ENCODE measurements around the gene DEPDC4.

Gene DEPDC4

DNA sequence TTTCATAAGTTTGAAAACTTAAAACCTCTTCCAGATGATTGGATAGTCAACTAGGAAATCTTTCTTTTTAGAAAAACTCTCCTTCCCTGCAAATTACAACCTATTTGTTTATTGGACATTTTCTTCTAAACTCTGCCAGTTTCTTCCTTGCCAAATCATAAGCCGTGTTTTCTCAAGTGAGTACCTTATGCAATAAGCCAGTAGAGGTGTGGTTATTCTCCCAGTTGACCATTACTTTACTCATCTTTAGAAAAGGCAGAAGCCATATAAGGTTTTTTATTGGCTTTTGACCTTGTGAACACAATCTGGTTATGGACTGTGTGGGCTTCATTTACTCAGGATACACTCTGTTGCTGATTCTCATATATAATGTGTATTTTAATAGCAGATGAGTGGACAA, 51.7 kb downstream of the DEPDC4 start:
- in situ Hi-C loops (cut with MboI; ENCODE audit: low sequenced_read_pairs), result no loop called here

- in situ Hi-C loops (cut with MboI; ENCODE audit: low sequenced_read_pairs), result no loop called here
Measured at GRCh38 chr12:100214518-100214917, 52.4 kb downstream of the DEPDC4 start.

- in situ Hi-C loops (cut with MboI; ENCODE audit: low sequenced_read_pairs), result no loop called here
Measured at GRCh38 chr12:100213016-100213891, 53.6 kb downstream of the DEPDC4 start.

DNA sequence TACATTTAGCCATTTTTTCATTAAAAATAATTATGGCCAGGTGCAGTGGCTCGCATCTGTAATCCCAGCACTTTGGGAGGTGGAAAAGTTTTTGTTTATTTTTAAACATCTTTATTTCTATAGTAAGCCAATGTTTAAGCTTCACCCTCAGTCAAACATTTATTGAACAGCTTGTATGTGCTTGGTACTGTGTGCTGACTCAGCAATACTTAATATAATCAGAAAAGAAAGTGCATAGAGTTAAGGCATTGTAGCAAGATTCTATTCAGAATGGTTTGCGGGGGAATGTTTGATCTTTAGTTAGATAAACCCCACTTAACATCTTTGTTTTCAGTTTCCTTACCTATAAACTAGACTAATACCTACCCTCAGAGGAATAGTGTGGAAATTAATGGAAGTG, 55.2 kb downstream of the DEPDC4 start:
- in situ Hi-C loops (cut with MboI; ENCODE audit: low sequenced_read_pairs), result no loop called here

- in situ Hi-C loops (cut with MboI; ENCODE audit: low sequenced_read_pairs), result no loop called here
Measured at GRCh38 chr12:100208834-100209233, 58.0 kb downstream of the DEPDC4 start.

DNA sequence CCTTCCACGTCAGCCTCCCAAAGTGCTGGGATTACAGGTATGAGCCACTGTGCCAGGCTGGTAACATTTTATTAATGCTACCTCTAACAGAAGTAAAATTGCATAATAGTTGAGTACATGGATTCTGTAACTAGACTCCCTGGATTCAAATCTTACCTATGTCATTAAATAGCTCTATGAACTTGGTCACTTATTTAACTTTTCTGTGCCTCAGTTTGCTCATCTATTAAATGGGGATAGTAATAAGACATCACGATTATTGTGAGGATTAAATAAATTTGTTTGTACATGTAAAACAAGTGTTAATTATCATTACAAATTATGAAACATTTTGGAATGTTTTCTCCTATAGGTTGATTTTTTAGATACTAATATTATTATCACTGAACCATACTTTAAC, 59.6 kb downstream of the DEPDC4 start:
- in situ Hi-C loops (cut with MboI; ENCODE audit: low sequenced_read_pairs), result no loop called here

- in situ Hi-C loops (cut with MboI; ENCODE audit: low sequenced_read_pairs), result no loop called here
Measured at GRCh38 chr12:100201604-100202423, 65.1 kb downstream of the DEPDC4 start.

DNA sequence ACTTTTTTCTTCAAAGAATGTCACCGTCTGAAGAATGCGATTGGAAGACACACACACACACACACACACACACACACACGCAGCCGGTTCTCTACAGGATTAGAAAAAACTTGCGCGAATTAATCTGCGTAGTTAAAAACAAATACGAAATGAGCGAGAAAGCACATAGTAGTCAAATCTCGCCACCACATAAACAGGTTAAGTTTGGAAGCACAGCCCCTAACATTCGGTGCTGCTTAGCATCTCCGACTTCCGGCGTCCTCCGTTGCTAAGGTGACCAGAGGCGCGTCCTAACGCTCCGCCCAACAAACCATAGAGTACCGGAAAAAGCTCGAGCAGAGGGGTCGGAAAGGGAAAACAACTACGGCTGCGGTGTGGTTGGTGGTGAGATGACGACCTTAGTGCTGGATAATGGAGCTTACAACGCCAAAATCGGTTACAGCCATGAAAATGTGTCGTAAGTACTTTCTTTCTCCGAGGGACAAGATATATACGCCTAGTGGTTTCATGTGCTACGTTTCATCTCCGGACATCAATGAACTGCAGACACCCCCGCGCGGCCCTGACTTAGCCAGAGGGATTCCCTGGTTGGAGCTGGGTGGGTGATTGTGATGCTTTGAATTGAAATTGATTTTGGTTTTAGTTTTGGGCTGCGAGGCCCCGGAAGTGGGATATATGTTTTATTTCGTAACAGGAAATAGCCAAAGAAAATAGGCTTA, 66.3 kb downstream of the DEPDC4 start, which contains the start of gene ACTR6:
Gene ACTR6, plus strand, starts transcription at position 353 of the 719 bp plus-strand sequence. Its CDS starts 37 bp downstream, at position 390.
- in situ Hi-C loops (cut with MboI; ENCODE audit: low sequenced_read_pairs), result no loop called here

DNA sequence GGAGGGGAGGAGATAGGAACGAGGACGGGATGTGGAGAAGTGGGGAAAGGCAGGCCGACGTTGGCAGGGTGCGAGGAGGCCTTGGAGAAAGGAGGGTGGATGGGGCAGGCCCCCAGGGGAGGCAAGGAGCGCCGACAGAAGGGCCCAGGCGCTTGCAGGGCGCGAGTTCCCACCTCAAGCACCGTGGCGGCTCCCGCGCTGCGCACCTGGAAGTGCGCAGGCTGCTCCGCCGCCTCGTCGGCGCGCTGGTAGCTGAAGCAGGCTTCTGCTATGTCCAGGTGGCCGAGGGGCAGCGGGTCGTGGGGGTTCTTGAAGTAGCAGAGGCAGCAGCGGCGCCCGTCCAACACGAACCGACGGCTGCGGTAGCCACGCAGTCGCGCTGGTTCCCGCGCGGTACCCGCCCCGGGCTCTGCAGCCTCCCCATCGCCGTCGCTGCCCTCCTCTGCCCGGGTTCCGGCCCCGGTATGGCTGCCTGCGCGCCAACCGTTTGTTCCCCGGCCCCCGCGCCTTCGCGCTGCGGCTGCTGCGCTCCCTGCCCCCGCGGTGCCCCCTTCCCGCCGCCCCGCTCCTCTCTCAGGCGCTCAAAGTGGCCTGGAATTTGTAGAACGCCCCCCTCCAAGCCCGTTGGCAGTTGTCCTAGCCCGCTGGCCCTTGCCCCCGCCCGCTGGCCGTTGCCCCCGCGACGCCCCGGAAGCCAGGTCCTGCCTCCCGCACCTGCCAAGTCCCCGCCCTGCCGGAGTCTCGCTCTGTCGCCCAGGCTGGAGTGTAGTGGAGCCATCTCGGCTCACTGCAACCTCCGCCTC, 67.3 kb downstream of the DEPDC4 start:
- in situ Hi-C loops (cut with MboI; ENCODE audit: low sequenced_read_pairs), result loop anchor here (10.0 kb wide), 1 partner anchor 275 kb away; no protein-coding TSS in a partner anchor

GRCh38 chr12:100199023-100199346, 67.9 kb downstream of the DEPDC4 start:
- in situ Hi-C loops (cut with MboI; ENCODE audit: low sequenced_read_pairs), result loop anchor here (10.0 kb wide), 1 partner anchor 274 kb away; no protein-coding TSS in a partner anchor

DNA sequence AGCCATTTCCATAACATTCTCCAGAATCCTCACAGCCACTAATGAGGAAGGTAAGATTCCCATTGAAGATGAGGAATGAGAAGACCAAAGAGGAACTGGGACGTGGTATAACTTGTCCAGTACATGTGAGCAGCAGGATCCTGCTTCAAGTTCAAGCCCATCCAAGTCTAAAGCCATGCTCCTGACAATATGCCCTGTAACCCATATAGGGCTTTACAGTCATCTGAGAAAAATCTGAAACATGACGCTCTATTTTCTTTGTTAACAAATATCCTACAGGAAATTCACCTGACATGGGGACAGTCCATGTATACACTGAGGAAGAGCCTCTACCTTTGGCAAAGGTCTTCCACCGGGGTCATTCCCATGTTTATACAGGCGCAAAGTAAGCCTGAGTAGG, 69.4 kb downstream of the DEPDC4 start:
- in situ Hi-C loops (cut with MboI; ENCODE audit: low sequenced_read_pairs), result loop anchor here (10.0 kb wide), 1 partner anchor 273 kb away; no protein-coding TSS in a partner anchor

DNA sequence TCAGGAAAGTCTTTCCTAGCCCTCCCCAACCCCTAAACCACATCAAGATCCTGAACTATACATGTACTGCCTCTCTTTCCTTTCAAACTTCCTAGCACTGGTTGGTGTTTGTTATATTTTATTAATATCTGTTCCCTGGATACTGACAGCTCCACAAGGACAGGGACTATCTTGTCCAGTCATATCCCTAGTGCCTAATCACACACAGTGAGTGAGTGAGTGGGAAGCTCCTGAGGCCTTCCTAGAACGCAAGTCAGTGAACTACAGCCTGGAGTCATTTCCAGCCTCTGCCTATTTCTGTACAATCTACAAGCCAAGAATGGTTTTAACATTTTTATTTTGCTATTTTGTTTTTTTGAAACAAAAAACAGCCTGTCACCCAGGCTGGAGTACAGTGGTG, 73.8 kb downstream of the DEPDC4 start:
- in situ Hi-C loops (cut with MboI; ENCODE audit: low sequenced_read_pairs), result loop anchor here (10.0 kb wide), 1 partner anchor 268 kb away; no protein-coding TSS in a partner anchor

All from HL-60/S4 treated with phorbol 12-myristate 13-acetate at 8.2 ng/mL for 4 days and 3 days (cell line).